Thyroid gland (tissue), 4 donors: ENCODE results near the gene WASF2.

ENCODE experiments used
- POLR2A ChIP-seq, 2 donors: fragments of 450-650 bp; IDR thresholded peaks; one replicate each; pipeline ENCODE4 v1.6.1; 2017; ENCODE audit warnings: antibody characterized with exemption in 2 of 2, mild to moderate bottlenecking in 2 of 2, moderate library complexity in 1 of 2
- TF ChIP-seq, protein P1 (sequence below), 6 experiments: fragments of 200-600 bp in 3 of 6; fragments of 450-650 bp in 3 of 6; sonication (generic) in 3 of 6; IDR thresholded peaks; one replicate each; pipeline ENCODE4 v1.5.1; 2016 to 2019; ENCODE audit warnings: antibody characterized with exemption in 6 of 6, mild to moderate bottlenecking in 2 of 6, inconsistent platforms in 1 of 6, moderate library complexity in 1 of 6

DNA sequence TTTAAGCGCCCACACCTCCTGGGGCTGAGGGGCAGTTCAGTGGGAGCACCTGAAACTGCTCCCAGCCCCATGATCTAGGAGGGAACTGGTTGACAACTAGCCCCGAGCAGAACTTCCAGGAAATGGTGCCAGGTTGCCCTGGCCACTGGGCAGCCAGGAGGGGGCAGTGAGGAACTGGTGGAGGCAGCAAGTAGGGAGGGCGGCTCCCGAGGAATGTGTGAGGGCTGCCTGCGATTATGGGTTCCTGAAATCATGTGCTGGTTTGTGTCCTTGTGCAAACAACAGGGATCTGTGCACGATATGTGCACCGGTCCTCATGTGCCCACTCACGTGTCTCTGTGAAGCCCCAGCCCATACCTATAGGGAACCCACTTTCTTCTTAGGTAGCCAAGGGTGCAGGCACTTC lies 87.6 kb downstream of the WASF2 start:
- TF ChIP-seq, protein P1, sequence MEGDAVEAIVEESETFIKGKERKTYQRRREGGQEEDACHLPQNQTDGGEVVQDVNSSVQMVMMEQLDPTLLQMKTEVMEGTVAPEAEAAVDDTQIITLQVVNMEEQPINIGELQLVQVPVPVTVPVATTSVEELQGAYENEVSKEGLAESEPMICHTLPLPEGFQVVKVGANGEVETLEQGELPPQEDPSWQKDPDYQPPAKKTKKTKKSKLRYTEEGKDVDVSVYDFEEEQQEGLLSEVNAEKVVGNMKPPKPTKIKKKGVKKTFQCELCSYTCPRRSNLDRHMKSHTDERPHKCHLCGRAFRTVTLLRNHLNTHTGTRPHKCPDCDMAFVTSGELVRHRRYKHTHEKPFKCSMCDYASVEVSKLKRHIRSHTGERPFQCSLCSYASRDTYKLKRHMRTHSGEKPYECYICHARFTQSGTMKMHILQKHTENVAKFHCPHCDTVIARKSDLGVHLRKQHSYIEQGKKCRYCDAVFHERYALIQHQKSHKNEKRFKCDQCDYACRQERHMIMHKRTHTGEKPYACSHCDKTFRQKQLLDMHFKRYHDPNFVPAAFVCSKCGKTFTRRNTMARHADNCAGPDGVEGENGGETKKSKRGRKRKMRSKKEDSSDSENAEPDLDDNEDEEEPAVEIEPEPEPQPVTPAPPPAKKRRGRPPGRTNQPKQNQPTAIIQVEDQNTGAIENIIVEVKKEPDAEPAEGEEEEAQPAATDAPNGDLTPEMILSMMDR (IDR thresholded peaks at IDR 0.05) = peak; percentile 38 to 91 (median 80)
- TF ChIP-seq POLR2A (IDR thresholded peaks at IDR 0.05) = peak in 1 of 2 donors; percentile 16
